H1 (cell line): ENCODE results near the gene CITED1. TPM values are rescaled to one million over a fixed set of nuclear protein-coding genes. Genes with fewer than 3 reads are reported as not detected.

Experiments
- CTCF ChIA-PET: fragments of 300-600 bp; sonication (Branson Sonifier 250); formaldehyde crosslinking; loops from one replicate; lab custom pipeline; 2021; ENCODE audit not compliant: partially characterized antibody; lab: Charles Lee
- POLR2A ChIA-PET: fragments of 300-600 bp; sonication (Branson Sonifier 250); formaldehyde crosslinking; loops from one replicate; lab custom pipeline; 2021; ENCODE audit warnings: inconsistent platforms; ENCODE audit not compliant: partially characterized antibody; lab: Charles Lee
- DNase-seq, 2 experiments: peaks; one replicate each; pipeline versions ENCODE4 v3.0.0 to v3.0.0-alpha.2; 2010 to 2022; ENCODE audit warnings: low spot score in 2 of 2, low read depth in 1 of 2, mixed read lengths in 1 of 2
- FAIRE-seq: peaks from 2 replicates; lab custom pipeline; 2011; peaks lifted over from hg19 to GRCh38; lab: Jason Lieb, UNC
- H2AFZ ChIP-seq: 2 replicates; pipeline ENCODE4 v1.8.1; 2012; ENCODE audit warnings: low read length, inconsistent platforms
- H2AK5ac ChIP-seq: 2 replicates; pipeline ENCODE4 v1.6.1; 2013; ENCODE audit warnings: low read depth, low read length
- H2BK120ac ChIP-seq: replicated peaks from 2 replicates; pipeline ENCODE3; 2013; ENCODE audit warnings: low read depth, low read length, inconsistent platforms
- H2BK12ac ChIP-seq: 2 replicates; pipeline ENCODE4 v1.6.1; 2013; ENCODE audit warnings: low read depth, low read length
- H2BK15ac ChIP-seq: 2 replicates; pipeline ENCODE4 v1.6.1; 2013; ENCODE audit warnings: low read length
- H2BK20ac ChIP-seq: 2 replicates; pipeline ENCODE4 v1.6.1; 2013; ENCODE audit warnings: low read length
- H2BK5ac ChIP-seq: 2 replicates; pipeline ENCODE4 v1.6.1; 2013; ENCODE audit warnings: low read depth, low read length
- H3K14ac ChIP-seq: 2 replicates; pipeline ENCODE4 v1.6.1; 2013; ENCODE audit warnings: inconsistent platforms; ENCODE audit not compliant: insufficient read length
- H3K18ac ChIP-seq: 2 replicates; pipeline ENCODE4 v1.6.1; 2013; ENCODE audit warnings: low read length; ENCODE audit errors: extremely low read depth
- H3K23ac ChIP-seq: 2 replicates; pipeline ENCODE4 v1.6.1; 2013; ENCODE audit warnings: inconsistent platforms; ENCODE audit not compliant: insufficient read length
- H3K23me2 ChIP-seq: 2 replicates; pipeline ENCODE4 v1.6.1; 2013; ENCODE audit warnings: low read depth, low read length
- H3K27ac ChIP-seq: 2 replicates; pipeline ENCODE4 v1.6.1; 2011; ENCODE audit warnings: low read depth, low read length, inconsistent platforms
- H3K27me3 ChIP-seq, 4 experiments: replicated peaks in 1 of 4; 1 replicate in 1 of 4; 2 replicates in 3 of 4; pipeline versions ENCODE4 v1.6.1 to v1.8.1; 2011 to 2013; ENCODE audit warnings: low read length in 3 of 4, mild to moderate bottlenecking in 3 of 4, inconsistent platforms in 2 of 4, mixed read lengths in 2 of 4, moderate library complexity in 1 of 4; ENCODE audit not compliant: control insufficient read depth in 3 of 4, insufficient read depth in 3 of 4; ENCODE audit errors: extremely low read depth in 1 of 4
- H3K36me3 ChIP-seq, 4 experiments: 2 replicates each; pipeline versions ENCODE4 v1.6.1 to v1.8.1; 2011 to 2013; ENCODE audit warnings: mild to moderate bottlenecking in 4 of 4, low read length in 3 of 4, moderate library complexity in 2 of 4, control low read depth in 1 of 4, inconsistent platforms in 1 of 4; ENCODE audit not compliant: insufficient read depth in 4 of 4, control insufficient read depth in 2 of 4
- H3K4ac ChIP-seq: replicated peaks from 2 replicates; pipeline ENCODE3; 2013; ENCODE audit warnings: low read length, low read depth, mixed read lengths, inconsistent platforms; ENCODE audit not compliant: insufficient read length
- H3K4me1 ChIP-seq, 4 experiments: replicated peaks in 1 of 4; 1 replicate in 1 of 4; 2 replicates in 3 of 4; pipeline versions ENCODE4 v1.6.1 to v1.8.1; 2011 to 2013; ENCODE audit warnings: low read length in 3 of 4, inconsistent platforms in 2 of 4, mixed read lengths in 1 of 4; ENCODE audit not compliant: insufficient read depth in 4 of 4, control insufficient read depth in 3 of 4
- H3K4me2 ChIP-seq, 2 experiments: 2 replicates each; pipeline versions ENCODE4 v1.6.1 to v1.8.1; 2011 to 2013; ENCODE audit warnings: low read depth in 2 of 2, low read length in 2 of 2, control low read depth in 1 of 2, inconsistent platforms in 1 of 2, mild to moderate bottlenecking in 1 of 2; ENCODE audit not compliant: insufficient read depth in 1 of 2
- H3K4me3 ChIP-seq, 4 experiments: fragments of 200-600, 300-600 bp in 1 of 4; sonication (generic), shearing (Covaris generic), sonication (Bioruptor Twin) in 1 of 4; 2 replicates each; pipeline versions ENCODE4 v1.5.1 to v1.8.1; 2011 to 2016; ENCODE audit warnings: low read length in 4 of 4, low read depth in 3 of 4, control low read depth in 2 of 4, inconsistent platforms in 2 of 4, mild to moderate bottlenecking in 2 of 4, mixed read lengths in 1 of 4, moderate library complexity in 1 of 4; ENCODE audit not compliant: insufficient read depth in 2 of 4; ENCODE audit errors: extremely low read depth in 1 of 4
- H3K56ac ChIP-seq: replicated peaks from 2 replicates; pipeline ENCODE3; 2013; ENCODE audit warnings: low read depth, mild to moderate bottlenecking, mixed read lengths, low read length, inconsistent platforms; ENCODE audit not compliant: insufficient read length
- H3K79me1 ChIP-seq: 2 replicates; pipeline ENCODE4 v1.6.1; 2013; ENCODE audit warnings: low read depth, low read length, control low read depth
- H3K79me2 ChIP-seq, 2 experiments: 2 replicates each; pipeline versions ENCODE4 v1.6.1 to v1.8.1; 2012 to 2013; ENCODE audit warnings: low read length in 2 of 2, mild to moderate bottlenecking in 2 of 2, inconsistent platforms in 1 of 2; ENCODE audit not compliant: insufficient read depth in 2 of 2, control insufficient read depth in 1 of 2
- H3K9ac ChIP-seq, 4 experiments: replicated peaks in 1 of 4; 1 replicate in 1 of 4; 2 replicates in 3 of 4; pipeline versions ENCODE4 v1.6.1 to v1.8.1; 2011 to 2013; ENCODE audit warnings: low read depth in 3 of 4, low read length in 3 of 4, control low read depth in 2 of 4, mild to moderate bottlenecking in 2 of 4, moderate library complexity in 2 of 4, inconsistent platforms in 1 of 4; ENCODE audit errors: extremely low read depth in 1 of 4
- H3K9me3 ChIP-seq, 2 experiments: 2 replicates each; pipeline versions ENCODE4 v1.6.1 to v1.8.1; 2012 to 2013; ENCODE audit warnings: mild to moderate bottlenecking in 2 of 2, moderate library complexity in 2 of 2, control low read depth in 1 of 2, inconsistent platforms in 1 of 2, low read depth in 1 of 2, low read length in 1 of 2, mixed read lengths in 1 of 2; ENCODE audit not compliant: insufficient read depth in 2 of 2
- H4K20me1 ChIP-seq, 2 experiments: replicated peaks in 1 of 2; 2 replicates each; pipeline versions ENCODE3 to v1.8.1; 2011 to 2013; ENCODE audit warnings: inconsistent platforms in 2 of 2, low read length in 2 of 2, mild to moderate bottlenecking in 1 of 2; ENCODE audit not compliant: insufficient read depth in 2 of 2, control insufficient read depth in 1 of 2
- H4K5ac ChIP-seq: 2 replicates; pipeline ENCODE4 v1.6.1; 2013; ENCODE audit warnings: low read length, low read depth, mixed read lengths, inconsistent platforms; ENCODE audit not compliant: insufficient read length
- H4K8ac ChIP-seq: 2 replicates; pipeline ENCODE4 v1.8.0; 2013; ENCODE audit warnings: mild to moderate bottlenecking, moderate library complexity, low read length, inconsistent platforms; ENCODE audit not compliant: insufficient read depth; ENCODE audit errors: extremely low read depth
- H4K91ac ChIP-seq: replicated peaks from 2 replicates; pipeline ENCODE3; 2013; ENCODE audit warnings: low read length, mixed read lengths, inconsistent platforms; ENCODE audit not compliant: insufficient read length
- BCL11A ChIP-seq, 2 experiments: IDR thresholded peaks; one replicate each; pipeline ENCODE4 v1.6.1; 2011; ENCODE audit warnings: low read depth in 2 of 2, low read length in 2 of 2, mild to moderate bottlenecking in 2 of 2
- CBX5 ChIP-seq: fragments of 300-800, 300-1000 bp; sonication (generic); IDR thresholded peaks from 2 replicates; pipeline ENCODE4 v1.7.1; 2016; ENCODE audit warnings: antibody characterized with exemption, low read length, low read depth
- CREB1 ChIP-seq: IDR thresholded peaks from 2 replicates; pipeline ENCODE4 v1.6.1; 2012; ENCODE audit warnings: inconsistent platforms
- GABPA ChIP-seq: IDR thresholded peaks from 2 replicates; pipeline ENCODE4 v1.6.1; 2011; ENCODE audit warnings: mild to moderate bottlenecking, low read length, moderate library complexity, borderline replicate concordance; ENCODE audit not compliant: insufficient read depth
- SIX5 ChIP-seq: IDR thresholded peaks from 2 replicates; pipeline ENCODE4 v1.6.1; 2011; ENCODE audit warnings: mild to moderate bottlenecking, low read depth, low read length
- TAF1 ChIP-seq: IDR thresholded peaks from 2 replicates; pipeline ENCODE4 v1.6.1; 2011; ENCODE audit warnings: mild to moderate bottlenecking, low read depth, low read length
- TEAD4 ChIP-seq: IDR thresholded peaks from 2 replicates; pipeline ENCODE4 v1.6.1; 2012; ENCODE audit warnings: low read depth, low read length, inconsistent platforms, mixed read lengths
- WGBS, 2 experiments: shearing (Covaris generic) in 1 of 2; methylation state at CpG; one replicate each; pipeline versions ENCODE4 v1.1.6 to v1.1.7; 2013 to 2015; ENCODE audit warnings: low lambda C conversion rate in 2 of 2, mixed read lengths in 2 of 2, inconsistent platforms in 1 of 2, low coverage in 1 of 2, missing lambda C conversion rate in 1 of 2; ENCODE audit not compliant: insufficient replicate concordance in 2 of 2, insufficient coverage in 1 of 2, insufficient read length in 1 of 2; ENCODE audit errors: extremely low coverage in 1 of 2, missing lambda C conversion rate in 1 of 2; 5-methylcytosine and 5-hydroxymethylcytosine counted together
- polyA plus RNA-seq, 7 experiments: library from polyadenylated mRNA; depleted of rRNA in 3 of 7; stranded (reverse) in 5 of 7; unstranded in 2 of 7; fragments of >200 nt in 5 of 7; fragments of 200-250 nt in 2 of 7; gene quantifications; 1 replicate in 5 of 7; 2 replicates in 1 of 7; 4 replicates in 1 of 7; pipeline versions ENCODE4 v1.2.1 to v1.2.3, GENCODE V29; 2011 to 2013; ENCODE audit warnings: missing spikeins in 2 of 7, mixed read lengths in 2 of 7
- total RNA-seq: library from RNA; stranded (reverse); fragmentation: NEBNext Ultra II Directional; extraction: Animal tissue kit (Norgen Biotek cat#: 25700); gene quantifications from 2 replicates; pipeline ENCODE4 v1.2.1, GENCODE V29; 2021

The CITED1 gene
- total and polyA plus RNA-seq, 2 of the 8 experiments (the other 6 are each of a cell fraction or from before 2014, with no cell fraction given) = 1.2 to 2.4 TPM

DNA sequence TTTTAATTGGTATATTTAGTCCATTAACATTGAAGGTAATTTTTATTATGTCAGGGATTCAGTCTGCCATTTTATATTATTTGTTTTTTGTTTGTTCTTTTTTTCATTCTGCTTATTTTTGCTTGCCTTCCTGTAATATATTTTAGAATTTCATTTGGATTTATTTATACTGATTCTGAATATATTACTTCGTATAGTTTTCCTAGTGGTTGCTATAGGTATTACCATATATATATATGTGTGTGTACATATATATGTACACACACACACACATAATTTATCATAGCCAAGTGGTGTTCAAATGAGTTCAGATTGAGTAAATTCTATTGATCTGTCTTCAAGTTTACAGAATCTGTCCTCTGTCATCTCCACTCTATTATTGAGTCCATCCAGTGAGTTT lies 11.2 kb downstream of the CITED1 start:
- 69% methylated on average over 1 of the region's 1 CpG; no CpG with 5 or more reads in 1 of the 2 experiments for WGBS, 2 experiments
- H3K23me2 ChIP-seq = no peaks in the 10 kb centered on the region
- H2BK12ac ChIP-seq = no peak overlapping the region
- H2AK5ac ChIP-seq = no peak overlapping the region
- no peak overlapping the region for H3K27ac ChIP-seq
- no peak overlapping the region for H3K4me2 ChIP-seq
- H3K9me3 ChIP-seq = no peaks in the 10 kb centered on the region
- no peak overlapping the region for H3K18ac ChIP-seq
- H3K79me2 ChIP-seq = no peaks in the 10 kb centered on the region
- H3K14ac ChIP-seq = no peak overlapping the region
- no peaks in the 10 kb centered on the region for H3K27me3 ChIP-seq
- ChIA-PET POLR2A (interaction anchor here (0.6 to 1.6 kb wide), 2 partner anchors 16 to 22 kb away, joined by 3 to 4 read pairs; no protein-coding TSS in a partner anchor), CTCF (no interaction called here)
- no peak overlapping the region for H2BK5ac ChIP-seq
- H2BK15ac ChIP-seq = no peak overlapping the region
- H4K91ac ChIP-seq = no peak overlapping the region
- DNase-seq (no peak), FAIRE-seq (no peak)
- no peak overlapping the region for H3K4me3 ChIP-seq
- no peaks in the 10 kb centered on the region for H3K79me1 ChIP-seq
- no peak for TF ChIP-seq GABPA
- no peak for TF ChIP-seq CBX5
- no peak for TF ChIP-seq TEAD4
- TF ChIP-seq SIX5 = no peak
- TF ChIP-seq BCL11A (IDR thresholded peaks at IDR 0.05; ENCODE audit: low read depth in 2 of 2, low read length in 2 of 2) = no peak
- no peak for TF ChIP-seq CREB1
- no peak for TF ChIP-seq TAF1
- no peaks in the 10 kb centered on the region for H4K20me1 ChIP-seq
- no peak overlapping the region for H3K23ac ChIP-seq
- no peak overlapping the region for H3K4ac ChIP-seq
- H2BK120ac ChIP-seq = no peak overlapping the region
- H3K56ac ChIP-seq = no peak overlapping the region
- H2BK20ac ChIP-seq = no peak overlapping the region
- no peak overlapping the region for H2AFZ ChIP-seq
- no peaks in the 10 kb centered on the region for H3K4me1 ChIP-seq
- no peak overlapping the region for H3K9ac ChIP-seq
- no peak overlapping the region for H4K8ac ChIP-seq
- no peaks in the 10 kb centered on the region for H3K36me3 ChIP-seq
- no peak overlapping the region for H4K5ac ChIP-seq
